Left lung (tissue), 10 donors: ENCODE measurements around the gene SYT6. TPM values are rescaled to one million over a fixed set of nuclear protein-coding genes. Genes with fewer than 3 reads are reported as not detected.

Experiments used
- ATAC-seq: fragments of 200-7000 bp; cut with Tn5 transposase; one replicate; pipeline ENCODE4 v1.9.1; 2020; ENCODE audit warnings: moderate library complexity
- DNase-seq, 4 donors: peaks; one replicate each; pipeline ENCODE4 v3.0.0-alpha.2; 2013 to 2020
- H3K27ac ChIP-seq, 2 donors: fragments of 200-600 bp; sonication (generic) in 1 of 2; one replicate each; pipeline versions ENCODE4 v1.5.0 to v1.8.0; 2020 to 2021
- H3K27me3 ChIP-seq, 2 donors: fragments of 200-600 bp; sonication (generic) in 1 of 2; one replicate each; pipeline versions ENCODE4 v1.5.0 to v1.8.0; 2020 to 2021
- H3K36me3 ChIP-seq, 2 donors: fragments of 200-600 bp; sonication (generic) in 1 of 2; one replicate each; pipeline versions ENCODE4 v1.5.0 to v1.8.0; 2020 to 2021
- H3K4me1 ChIP-seq, 2 donors: fragments of 200-600 bp; one replicate each; pipeline ENCODE4 v1.8.0; 2021
- H3K4me3 ChIP-seq, 2 donors: fragments of 200-600 bp; sonication (generic) in 1 of 2; one replicate each; pipeline versions ENCODE4 v1.5.0 to v1.8.0; 2020 to 2021; ENCODE audit warnings: mild to moderate bottlenecking in 1 of 2
- H3K9me3 ChIP-seq, 2 donors: fragments of 200-600 bp; sonication (generic) in 1 of 2; one replicate each; pipeline versions ENCODE4 v1.5.0 to v1.8.0; 2020 to 2021
- CTCF ChIP-seq, 2 donors: fragments of 200-600 bp; sonication (generic) in 1 of 2; IDR thresholded peaks; one replicate each; pipeline versions ENCODE4 v1.5.0 to v1.8.0; 2021; ENCODE audit warnings: antibody characterized with exemption in 2 of 2
- intact Hi-C, 2 donors: fragments of 100-400 bp; cut with DNase I; formaldehyde crosslinking; loops; one replicate each; pipeline versions ENCODE4 v1.11.2 to v1.14.2; 2022
- polyA plus RNA-seq, 6 donors: library from polyadenylated mRNA; unstranded; fragments of 120-200 nt; gene quantifications; one replicate each; pipeline ENCODE4 v1.2.1, GENCODE V29; 2013; ENCODE audit not compliant: insufficient read length in 6 of 6
- total RNA-seq, 2 donors: library from RNA; stranded (reverse); fragmentation: NEBNext Ultra II Directional; extraction: Animal tissue kit (Norgen Biotek cat#: 25700); gene quantifications; one replicate each; pipeline ENCODE4 v1.2.1, GENCODE V29; 2021
- donor health status: DM: no; HTN: yes; CAD: no.
- donor health status: DM: no; HTN: no; CAD: no.

SYT6 gene
- total and polyA plus RNA-seq, 8 donors = 10.9 to 21.9 (median 12.6) TPM; not detected in 2

GRCh38 chr1:114079596-114080190 is 74.0 kb downstream of the SYT6 start:
- Histone ChIP-seq H3K27me3 (no peaks in the 10 kb centered on the region), H3K36me3 (no peaks in the 10 kb centered on the region), H3K27ac (no peak overlapping the region), H3K9me3 (no peaks in the 10 kb centered on the region), H3K4me3 (no peak overlapping the region), H3K4me1 (peaks cover 0 to 6% of the 10 kb centered on the region in 2 donors)
- ATAC-seq = no peak
- TF ChIP-seq CTCF (IDR thresholded peaks at IDR 0.05) = no peak
- no peak for DNase-seq
- intact Hi-C loops = no loop called here

- Histone ChIP-seq H3K36me3 (no peaks in the 10 kb centered on the region), H3K4me3 (no peak overlapping the region), H3K27ac (no peak overlapping the region), H3K4me1 (peaks cover 0 to 6% of the 10 kb centered on the region in 2 donors), H3K9me3 (peaks cover 0 to 3% of the 10 kb centered on the region in 2 donors), H3K27me3 (no peaks in the 10 kb centered on the region)
- DNase-seq = no peak
- intact Hi-C loops = no loop called here
- no peak for ATAC-seq
- no peak for TF ChIP-seq CTCF (IDR thresholded peaks at IDR 0.05)
These were observed 75.6 kb downstream of the SYT6 start for GRCh38 chr1:114078116-114078515.

- no peaks in the 10 kb centered on the region for H3K27me3 ChIP-seq
- DNase-seq (no peak), ATAC-seq (no peak)
- H3K9me3 ChIP-seq = peaks cover 0 to 12% of the 10 kb centered on the region in 2 donors
- no peak overlapping the region for H3K27ac ChIP-seq
- H3K4me3 ChIP-seq = no peak overlapping the region
- no peak for TF ChIP-seq CTCF (IDR thresholded peaks at IDR 0.05)
- intact Hi-C loops = no loop called here
- no peaks in the 10 kb centered on the region for H3K4me1 ChIP-seq
- no peaks in the 10 kb centered on the region for H3K36me3 ChIP-seq
These were observed 76.5 kb downstream of the SYT6 start for GRCh38 chr1:114077188-114077587.

GRCh38 chr1:114076308-114076707 is 77.4 kb downstream of the SYT6 start:
- no peak for TF ChIP-seq CTCF (IDR thresholded peaks at IDR 0.05)
- intact Hi-C loops = no loop called here

GRCh38 chr1:114075546-114076242 is 78.0 kb downstream of the SYT6 start:
- Histone ChIP-seq H3K4me3 (no peak overlapping the region), H3K9me3 (peaks cover 0 to 22% of the 10 kb centered on the region in 2 donors), H3K27ac (no peak overlapping the region), H3K4me1 (no peaks in the 10 kb centered on the region), H3K36me3 (no peaks in the 10 kb centered on the region), H3K27me3 (no peaks in the 10 kb centered on the region)
- no peak for TF ChIP-seq CTCF (IDR thresholded peaks at IDR 0.05)
- ATAC-seq = no peak
- intact Hi-C loops = no loop called here
- DNase-seq = no peak

More at GRCh38 chr1:114076308-114076707, 77.4 kb downstream of the SYT6 start:
- Histone ChIP-seq H3K9me3 (peaks cover 0 to 21% of the 10 kb centered on the region in 2 donors), H3K4me1 (no peaks in the 10 kb centered on the region), H3K27me3 (no peaks in the 10 kb centered on the region), H3K36me3 (no peaks in the 10 kb centered on the region), H3K4me3 (no peak overlapping the region), H3K27ac (no peak overlapping the region)
- DNase-seq (no peak), ATAC-seq (no peak)
